H1 (cell line): ENCODE data around the gene CDK15. TPM values are rescaled to one million over a fixed set of nuclear protein-coding genes. Genes with fewer than 3 reads are reported as not detected.

Experiments used
- CTCF ChIA-PET: fragments of 300-600 bp; sonication (Branson Sonifier 250); formaldehyde crosslinking; loops from one replicate; lab custom pipeline; 2021; ENCODE audit not compliant: partially characterized antibody; lab: Charles Lee
- POLR2A ChIA-PET: fragments of 300-600 bp; sonication (Branson Sonifier 250); formaldehyde crosslinking; loops from one replicate; lab custom pipeline; 2021; ENCODE audit warnings: inconsistent platforms; ENCODE audit not compliant: partially characterized antibody; lab: Charles Lee
- DNase-seq, 2 experiments: peaks; one replicate each; pipeline versions ENCODE4 v3.0.0 to v3.0.0-alpha.2; 2010 to 2022; ENCODE audit warnings: low spot score in 2 of 2, low read depth in 1 of 2, mixed read lengths in 1 of 2
- FAIRE-seq: peaks from 2 replicates; lab custom pipeline; 2011; peaks lifted over from hg19 to GRCh38; lab: Jason Lieb, UNC
- H2AFZ ChIP-seq: 2 replicates; pipeline ENCODE4 v1.8.1; 2012; ENCODE audit warnings: low read length, inconsistent platforms
- H2AK5ac ChIP-seq: 2 replicates; pipeline ENCODE4 v1.6.1; 2013; ENCODE audit warnings: low read depth, low read length
- H2BK120ac ChIP-seq: replicated peaks from 2 replicates; pipeline ENCODE3; 2013; ENCODE audit warnings: low read depth, low read length, inconsistent platforms
- H2BK12ac ChIP-seq: 2 replicates; pipeline ENCODE4 v1.6.1; 2013; ENCODE audit warnings: low read depth, low read length
- H2BK15ac ChIP-seq: 2 replicates; pipeline ENCODE4 v1.6.1; 2013; ENCODE audit warnings: low read length
- H2BK20ac ChIP-seq: 2 replicates; pipeline ENCODE4 v1.6.1; 2013; ENCODE audit warnings: low read length
- H2BK5ac ChIP-seq: 2 replicates; pipeline ENCODE4 v1.6.1; 2013; ENCODE audit warnings: low read depth, low read length
- H3K14ac ChIP-seq: 2 replicates; pipeline ENCODE4 v1.6.1; 2013; ENCODE audit warnings: inconsistent platforms; ENCODE audit not compliant: insufficient read length
- H3K18ac ChIP-seq: 2 replicates; pipeline ENCODE4 v1.6.1; 2013; ENCODE audit warnings: low read length; ENCODE audit errors: extremely low read depth
- H3K23ac ChIP-seq: 2 replicates; pipeline ENCODE4 v1.6.1; 2013; ENCODE audit warnings: inconsistent platforms; ENCODE audit not compliant: insufficient read length
- H3K23me2 ChIP-seq: 2 replicates; pipeline ENCODE4 v1.6.1; 2013; ENCODE audit warnings: low read depth, low read length
- H3K27ac ChIP-seq: 2 replicates; pipeline ENCODE4 v1.6.1; 2011; ENCODE audit warnings: low read depth, low read length, inconsistent platforms
- H3K27me3 ChIP-seq, 4 experiments: replicated peaks in 1 of 4; 1 replicate in 1 of 4; 2 replicates in 3 of 4; pipeline versions ENCODE4 v1.6.1 to v1.8.1; 2011 to 2013; ENCODE audit warnings: low read length in 3 of 4, mild to moderate bottlenecking in 3 of 4, inconsistent platforms in 2 of 4, mixed read lengths in 2 of 4, moderate library complexity in 1 of 4; ENCODE audit not compliant: control insufficient read depth in 3 of 4, insufficient read depth in 3 of 4; ENCODE audit errors: extremely low read depth in 1 of 4
- H3K36me3 ChIP-seq, 4 experiments: 2 replicates each; pipeline versions ENCODE4 v1.6.1 to v1.8.1; 2011 to 2013; ENCODE audit warnings: mild to moderate bottlenecking in 4 of 4, low read length in 3 of 4, moderate library complexity in 2 of 4, control low read depth in 1 of 4, inconsistent platforms in 1 of 4; ENCODE audit not compliant: insufficient read depth in 4 of 4, control insufficient read depth in 2 of 4
- H3K4ac ChIP-seq: replicated peaks from 2 replicates; pipeline ENCODE3; 2013; ENCODE audit warnings: low read length, low read depth, mixed read lengths, inconsistent platforms; ENCODE audit not compliant: insufficient read length
- H3K4me1 ChIP-seq, 4 experiments: replicated peaks in 1 of 4; 1 replicate in 1 of 4; 2 replicates in 3 of 4; pipeline versions ENCODE4 v1.6.1 to v1.8.1; 2011 to 2013; ENCODE audit warnings: low read length in 3 of 4, inconsistent platforms in 2 of 4, mixed read lengths in 1 of 4; ENCODE audit not compliant: insufficient read depth in 4 of 4, control insufficient read depth in 3 of 4
- H3K4me2 ChIP-seq, 2 experiments: 2 replicates each; pipeline versions ENCODE4 v1.6.1 to v1.8.1; 2011 to 2013; ENCODE audit warnings: low read depth in 2 of 2, low read length in 2 of 2, control low read depth in 1 of 2, inconsistent platforms in 1 of 2, mild to moderate bottlenecking in 1 of 2; ENCODE audit not compliant: insufficient read depth in 1 of 2
- H3K4me3 ChIP-seq, 4 experiments: fragments of 200-600, 300-600 bp in 1 of 4; sonication (generic), shearing (Covaris generic), sonication (Bioruptor Twin) in 1 of 4; 2 replicates each; pipeline versions ENCODE4 v1.5.1 to v1.8.1; 2011 to 2016; ENCODE audit warnings: low read length in 4 of 4, low read depth in 3 of 4, control low read depth in 2 of 4, inconsistent platforms in 2 of 4, mild to moderate bottlenecking in 2 of 4, mixed read lengths in 1 of 4, moderate library complexity in 1 of 4; ENCODE audit not compliant: insufficient read depth in 2 of 4; ENCODE audit errors: extremely low read depth in 1 of 4
- H3K56ac ChIP-seq: replicated peaks from 2 replicates; pipeline ENCODE3; 2013; ENCODE audit warnings: low read depth, mild to moderate bottlenecking, mixed read lengths, low read length, inconsistent platforms; ENCODE audit not compliant: insufficient read length
- H3K79me1 ChIP-seq: 2 replicates; pipeline ENCODE4 v1.6.1; 2013; ENCODE audit warnings: low read depth, low read length, control low read depth
- H3K79me2 ChIP-seq, 2 experiments: 2 replicates each; pipeline versions ENCODE4 v1.6.1 to v1.8.1; 2012 to 2013; ENCODE audit warnings: low read length in 2 of 2, mild to moderate bottlenecking in 2 of 2, inconsistent platforms in 1 of 2; ENCODE audit not compliant: insufficient read depth in 2 of 2, control insufficient read depth in 1 of 2
- H3K9ac ChIP-seq, 4 experiments: replicated peaks in 1 of 4; 1 replicate in 1 of 4; 2 replicates in 3 of 4; pipeline versions ENCODE4 v1.6.1 to v1.8.1; 2011 to 2013; ENCODE audit warnings: low read depth in 3 of 4, low read length in 3 of 4, control low read depth in 2 of 4, mild to moderate bottlenecking in 2 of 4, moderate library complexity in 2 of 4, inconsistent platforms in 1 of 4; ENCODE audit errors: extremely low read depth in 1 of 4
- H3K9me3 ChIP-seq, 2 experiments: 2 replicates each; pipeline versions ENCODE4 v1.6.1 to v1.8.1; 2012 to 2013; ENCODE audit warnings: mild to moderate bottlenecking in 2 of 2, moderate library complexity in 2 of 2, control low read depth in 1 of 2, inconsistent platforms in 1 of 2, low read depth in 1 of 2, low read length in 1 of 2, mixed read lengths in 1 of 2; ENCODE audit not compliant: insufficient read depth in 2 of 2
- H4K20me1 ChIP-seq, 2 experiments: replicated peaks in 1 of 2; 2 replicates each; pipeline versions ENCODE3 to v1.8.1; 2011 to 2013; ENCODE audit warnings: inconsistent platforms in 2 of 2, low read length in 2 of 2, mild to moderate bottlenecking in 1 of 2; ENCODE audit not compliant: insufficient read depth in 2 of 2, control insufficient read depth in 1 of 2
- H4K5ac ChIP-seq: 2 replicates; pipeline ENCODE4 v1.6.1; 2013; ENCODE audit warnings: low read length, low read depth, mixed read lengths, inconsistent platforms; ENCODE audit not compliant: insufficient read length
- H4K8ac ChIP-seq: 2 replicates; pipeline ENCODE4 v1.8.0; 2013; ENCODE audit warnings: mild to moderate bottlenecking, moderate library complexity, low read length, inconsistent platforms; ENCODE audit not compliant: insufficient read depth; ENCODE audit errors: extremely low read depth
- H4K91ac ChIP-seq: replicated peaks from 2 replicates; pipeline ENCODE3; 2013; ENCODE audit warnings: low read length, mixed read lengths, inconsistent platforms; ENCODE audit not compliant: insufficient read length
- RFX5 ChIP-seq: IDR thresholded peaks from 2 replicates; pipeline ENCODE4 v1.6.1; 2011; ENCODE audit warnings: low read depth, low read length, improper control_type of control experiment, borderline replicate concordance
- RXRA ChIP-seq: IDR thresholded peaks from 2 replicates; pipeline ENCODE4 v1.6.1; 2011; ENCODE audit warnings: low read depth, mild to moderate bottlenecking, low read length, moderate library complexity; ENCODE audit not compliant: insufficient read depth
- SUZ12 ChIP-seq: fragments of 200-600 bp; sonication (generic); IDR thresholded peaks from 2 replicates; pipeline ENCODE4 v1.6.1; 2012; ENCODE audit warnings: mild to moderate bottlenecking, inconsistent platforms, low read length, moderate library complexity, mixed read lengths
- WGBS, 2 experiments: shearing (Covaris generic) in 1 of 2; methylation state at CpG; one replicate each; pipeline versions ENCODE4 v1.1.6 to v1.1.7; 2013 to 2015; ENCODE audit warnings: low lambda C conversion rate in 2 of 2, mixed read lengths in 2 of 2, inconsistent platforms in 1 of 2, low coverage in 1 of 2, missing lambda C conversion rate in 1 of 2; ENCODE audit not compliant: insufficient replicate concordance in 2 of 2, insufficient coverage in 1 of 2, insufficient read length in 1 of 2; ENCODE audit errors: extremely low coverage in 1 of 2, missing lambda C conversion rate in 1 of 2; 5-methylcytosine and 5-hydroxymethylcytosine counted together
- polyA plus RNA-seq, 7 experiments: library from polyadenylated mRNA; depleted of rRNA in 3 of 7; stranded (reverse) in 5 of 7; unstranded in 2 of 7; fragments of >200 nt in 5 of 7; fragments of 200-250 nt in 2 of 7; gene quantifications; 1 replicate in 5 of 7; 2 replicates in 1 of 7; 4 replicates in 1 of 7; pipeline versions ENCODE4 v1.2.1 to v1.2.3, GENCODE V29; 2011 to 2013; ENCODE audit warnings: missing spikeins in 2 of 7, mixed read lengths in 2 of 7
- total RNA-seq: library from RNA; stranded (reverse); fragmentation: NEBNext Ultra II Directional; extraction: Animal tissue kit (Norgen Biotek cat#: 25700); gene quantifications from 2 replicates; pipeline ENCODE4 v1.2.1, GENCODE V29; 2021

Gene CDK15
- total and polyA plus RNA-seq, 2 of the 8 experiments (the other 6 are each of a cell fraction or from before 2014, with no cell fraction given), result 0.03 TPM; not detected in 1

GRCh38 chr2:201924453-201924852 lies 118.1 kb downstream of the CDK15 start:
- Histone ChIP-seq H3K18ac (no peak overlapping the region), H2AK5ac (no peak overlapping the region), H3K23me2 (no peaks in the 10 kb centered on the region), H3K56ac (no peak overlapping the region), H2AFZ (no peak overlapping the region), H3K4ac (no peak overlapping the region), H3K79me1 (no peaks in the 10 kb centered on the region), H3K4me3 (no peak overlapping the region), H2BK12ac (0 out of 2 replicates have a peak overlapping the region, but pooled peaks have one; percentile 11), H2BK5ac (no peak overlapping the region), H4K20me1 (no peaks in the 10 kb centered on the region), H3K79me2 (no peaks in the 10 kb centered on the region), H3K4me1 (peaks cover 5 to 23% (median 13%) of the 10 kb centered on the region in 4 experiments), H4K91ac (no peak overlapping the region), H2BK20ac (no peak overlapping the region), H2BK15ac (no peak overlapping the region), H3K4me2 (no peak overlapping the region), H3K14ac (no peak overlapping the region), H3K9me3 (no peaks in the 10 kb centered on the region), H2BK120ac (no peak overlapping the region), H3K23ac (no peak overlapping the region), H3K27me3 (no peaks in the 10 kb centered on the region), H3K36me3 (no peaks in the 10 kb centered on the region), H4K8ac (no peak overlapping the region), H4K5ac (no peak overlapping the region), H3K9ac (no peak overlapping the region), H3K27ac (no peak overlapping the region)
- DNase-seq (no peak), FAIRE-seq (no peak)
- ChIA-PET POLR2A (interaction anchor here (1.3 kb wide), 1 partner anchor 48 kb away, joined by 3 read pairs; no protein-coding TSS in a partner anchor), CTCF (interaction anchor here (0.6 to 1.0 kb wide), 3 partner anchors 10 to 254 kb away, joined by 3 read pairs; no protein-coding TSS in a partner anchor)
- WGBS, 2 experiments, result 76% methylated on average over 5 of the region's 5 CpGs; no CpG with 5 or more reads in 1 of the 2 experiments
- TF ChIP-seq RFX5 (no peak), RXRA (no peak), SUZ12 (no peak)
